ENCODE measurements around the gene ZNF579. TPM values are rescaled to one million over a fixed set of nuclear protein-coding genes. Genes with fewer than 3 reads are reported as not detected.

The ZNF579 gene
- total RNA-seq, 4 donors from 2014 or later: 4.2 to 11.1 (median 8.1) TPM

GRCh38 chr19:55603581-55604292 is 23.1 kb upstream of the ZNF579 start:
- no peaks in the 10 kb centered on the region for H3K27me3 ChIP-seq
- TF ChIP-seq CTCF (IDR thresholded peaks at IDR 0.05): no peak
- TF ChIP-seq POLR2A (IDR thresholded peaks at IDR 0.05; ENCODE audit: low read depth): no peak
- no peak for TF ChIP-seq EP300 (IDR thresholded peaks at IDR 0.05)
- TF ChIP-seq POLR2AphosphoS5 (IDR thresholded peaks at IDR 0.05): no peak
- DNase-seq (ENCODE audit: extremely low spot score): no peak
- intact Hi-C loops (cut with DNase I): no loop called here
- H3K36me3 ChIP-seq: peaks cover 0 to 15% (median 8%) of the 10 kb centered on the region in 4 donors
- peak overlapping the region; percentile 89 to 99 (median 96) for H3K27ac ChIP-seq (replicated peaks in 1 of 4)
- H3K4me1 ChIP-seq: peaks cover 29 to 70% (median 52%) of the 10 kb centered on the region in 4 donors
- peak overlapping the region in 2 of 4 donors; percentile 69 to 87 for H3K4me3 ChIP-seq
- WGBS: 75% methylated on average over 22 of the region's 22 CpGs
- no peaks in the 10 kb centered on the region for H3K9me3 ChIP-seq

GRCh38 chr19:55603115-55603514 is 22.5 kb upstream of the ZNF579 start:
- intact Hi-C loops (cut with DNase I): no loop called here
- Histone ChIP-seq H3K4me3 (no peak overlapping the region), H3K9me3 (no peaks in the 10 kb centered on the region), H3K27me3 (no peaks in the 10 kb centered on the region), H3K4me1 (peaks cover 32 to 71% (median 55%) of the 10 kb centered on the region in 4 donors), H3K27ac (replicated peaks in 1 of 4) (no peak overlapping the region), H3K36me3 (peaks cover 0 to 15% (median 8%) of the 10 kb centered on the region in 4 donors)
- TF ChIP-seq CTCF (IDR thresholded peaks at IDR 0.05): no peak
- TF ChIP-seq POLR2A (IDR thresholded peaks at IDR 0.05; ENCODE audit: low read depth): no peak
- TF ChIP-seq POLR2AphosphoS5 (IDR thresholded peaks at IDR 0.05): no peak
- no peak for TF ChIP-seq EP300 (IDR thresholded peaks at IDR 0.05)
- no peak for DNase-seq (ENCODE audit: extremely low spot score)
- WGBS: 91% methylated on average over 21 of the region's 21 CpGs

GRCh38 chr19:55602104-55603001 is 21.7 kb upstream of the ZNF579 start:
- intact Hi-C loops (cut with DNase I): no loop called here
- no peak overlapping the region for H3K4me3 ChIP-seq
- no peaks in the 10 kb centered on the region for H3K9me3 ChIP-seq
- H3K4me1 ChIP-seq: peaks cover 29 to 64% (median 48%) of the 10 kb centered on the region in 4 donors
- no peak for DNase-seq (ENCODE audit: extremely low spot score)
- H3K36me3 ChIP-seq: peaks cover 2 to 17% (median 7%) of the 10 kb centered on the region in 4 donors
- WGBS: 91% methylated on average over 34 of the region's 60 CpGs
- H3K27me3 ChIP-seq: no peaks in the 10 kb centered on the region
- TF ChIP-seq EP300 (IDR thresholded peaks at IDR 0.05): no peak
- TF ChIP-seq CTCF (IDR thresholded peaks at IDR 0.05): no peak
- no peak for TF ChIP-seq POLR2AphosphoS5 (IDR thresholded peaks at IDR 0.05)
- TF ChIP-seq POLR2A (IDR thresholded peaks at IDR 0.05; ENCODE audit: low read depth): no peak
- H3K27ac ChIP-seq (replicated peaks in 1 of 4): peak overlapping the region in 2 of 4 donors; percentile 97 to 98

- intact Hi-C loops (cut with DNase I): no loop called here
These were observed 20.4 kb upstream of the ZNF579 start for GRCh38 chr19:55601084-55601483.

More at GRCh38 chr19:55601084-55601483, 20.4 kb upstream of the ZNF579 start:
- Histone ChIP-seq H3K4me1 (peaks cover 20 to 52% (median 35%) of the 10 kb centered on the region in 4 donors), H3K27ac (replicated peaks in 1 of 4) (peak overlapping the region; percentile 95 to 98 (median 96)), H3K4me3 (peak overlapping the region; percentile 72 to 87 (median 84)), H3K27me3 (no peaks in the 10 kb centered on the region), H3K36me3 (peaks cover 8 to 25% (median 19%) of the 10 kb centered on the region in 4 donors), H3K9me3 (no peaks in the 10 kb centered on the region)
- TF ChIP-seq CTCF (IDR thresholded peaks at IDR 0.05): no peak
- no peak for TF ChIP-seq POLR2A (IDR thresholded peaks at IDR 0.05; ENCODE audit: low read depth)
- no peak for TF ChIP-seq POLR2AphosphoS5 (IDR thresholded peaks at IDR 0.05)
- TF ChIP-seq EP300 (IDR thresholded peaks at IDR 0.05): no peak
- WGBS: 67% methylated on average over 4 of the region's 4 CpGs
- no peak for DNase-seq (ENCODE audit: extremely low spot score)
